Stimulated activated CD4-positive, alpha-beta T cell treated with anti-CD3 and anti-CD28 coated beads, Interleukin-15, amount 100 ng/mL, for 48 hours (primary cell): Measurements from ENCODE around the gene GOSR2.
"Not testable (repeated sequence)": the region's sequence is repeated elsewhere in the genome, so short reads cannot be mapped to it uniquely, and the experiment has no call there.

ENCODE experiments used
- DNase-seq, 2 donors: peaks; one replicate each; pipeline ENCODE4 v3.0.0-alpha.2; 2020; ENCODE audit warnings: low read depth in 2 of 2

GOSR2 gene

GRCh38 chr17:46894024-46894423, 28.9 kb upstream of the GOSR2 start:
- no peak for DNase-seq

- no peak for DNase-seq
Observed at GRCh38 chr17:46894476-46895151, 28.3 kb upstream of the GOSR2 start.

- DNase-seq = no peak
Observed at GRCh38 chr17:46895171-46895570, 27.8 kb upstream of the GOSR2 start.

- no peak for DNase-seq
Observed at GRCh38 chr17:46896991-46897390, 26.0 kb upstream of the GOSR2 start.

DNA sequence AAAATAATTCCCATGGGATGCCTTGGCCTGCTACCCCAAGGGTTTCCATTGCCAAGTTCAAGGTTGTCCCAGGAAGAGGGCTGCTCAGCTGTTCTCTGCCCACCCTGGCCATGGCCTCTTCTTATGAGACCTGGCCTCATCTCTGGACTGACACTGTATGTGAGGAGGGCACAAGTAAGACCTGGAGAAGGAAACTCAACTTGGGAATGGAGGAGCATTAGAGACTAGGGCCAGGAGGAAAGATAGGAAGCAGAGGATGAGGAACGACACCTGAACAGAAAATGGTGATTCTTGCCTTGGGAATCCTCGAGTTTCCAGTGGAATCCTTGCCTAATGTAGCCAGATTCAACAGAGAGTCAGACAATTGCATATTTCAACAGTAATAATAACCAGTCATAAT, 24.6 kb upstream of the GOSR2 start:
- no peak for DNase-seq

GRCh38 chr17:46898860-46899259, 24.1 kb upstream of the GOSR2 start:
- no peak for DNase-seq

- DNase-seq = no peak
Observed at GRCh38 chr17:46901291-46901690, 21.7 kb upstream of the GOSR2 start.

- DNase-seq = no peak
Observed at GRCh38 chr17:46903762-46904672, 18.9 kb upstream of the GOSR2 start.

DNA sequence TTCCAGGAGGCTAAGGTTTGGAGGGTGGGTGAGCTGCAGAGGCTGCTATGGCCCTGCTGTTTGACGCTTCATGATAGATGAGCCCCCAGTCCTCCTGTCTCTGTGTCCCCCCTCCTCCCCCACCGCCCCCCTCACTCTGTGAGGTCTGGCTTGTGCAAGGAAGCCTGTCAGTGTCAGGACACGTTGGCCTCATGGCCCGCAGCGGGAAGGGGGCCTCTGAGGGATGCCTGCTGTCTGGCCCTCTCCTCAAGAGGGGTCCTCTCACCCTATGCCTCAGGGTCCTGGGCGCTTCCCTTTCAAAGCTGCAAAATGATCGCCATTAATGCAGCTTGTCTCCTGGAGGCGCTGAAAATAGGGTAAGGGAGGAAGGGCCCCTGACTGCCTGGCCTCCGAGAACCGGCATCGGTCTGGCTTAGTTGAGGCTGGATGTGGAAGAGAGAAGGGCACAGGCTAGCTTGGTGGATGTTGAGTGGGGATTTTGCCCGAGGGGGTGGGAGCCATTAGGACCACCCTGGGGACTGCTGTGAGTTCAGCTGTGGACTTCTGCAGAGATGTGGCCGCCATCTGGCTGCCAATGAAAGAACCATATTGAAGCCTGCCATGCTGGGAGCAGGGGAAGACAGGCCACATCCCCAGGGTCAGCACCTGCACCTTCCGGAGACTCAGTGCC, 14.8 kb upstream of the GOSR2 start:
- DNase-seq = no peak

DNA sequence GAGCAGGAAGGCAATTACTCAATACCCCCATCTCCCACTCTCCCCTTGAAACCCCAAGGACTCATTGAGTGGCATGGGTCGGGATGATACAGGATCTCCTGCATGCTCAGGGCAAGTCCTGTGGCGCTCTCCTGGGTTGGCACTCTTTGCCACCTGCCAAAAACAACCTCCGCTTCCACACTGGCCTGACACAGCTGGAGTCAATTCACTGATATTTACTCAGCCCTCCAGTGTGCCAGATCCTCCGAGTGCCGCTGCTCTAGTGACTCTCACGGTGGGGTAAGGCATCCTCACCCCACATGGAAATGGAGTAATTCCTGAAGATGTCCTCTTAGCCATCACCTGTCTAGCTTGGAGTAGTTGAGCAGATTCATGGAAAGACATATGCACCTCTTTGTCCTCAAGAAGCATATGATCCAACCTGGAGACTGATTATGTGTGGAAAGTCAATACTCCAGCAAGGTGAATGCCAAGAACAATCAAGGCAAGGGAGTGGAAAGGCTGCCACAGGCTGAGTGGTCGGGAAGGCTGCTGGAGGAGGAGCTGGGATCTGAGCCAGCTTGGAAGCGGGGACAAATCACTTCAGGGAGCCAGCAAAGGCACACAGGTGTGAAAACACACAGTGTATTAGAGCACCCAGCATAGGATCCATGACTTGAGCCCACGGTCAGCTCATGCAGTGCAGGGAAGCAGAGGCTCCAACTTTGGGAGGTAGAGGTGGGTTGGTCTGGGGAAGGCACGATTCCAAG, 12.6 kb upstream of the GOSR2 start:
- no peak for DNase-seq

DNA sequence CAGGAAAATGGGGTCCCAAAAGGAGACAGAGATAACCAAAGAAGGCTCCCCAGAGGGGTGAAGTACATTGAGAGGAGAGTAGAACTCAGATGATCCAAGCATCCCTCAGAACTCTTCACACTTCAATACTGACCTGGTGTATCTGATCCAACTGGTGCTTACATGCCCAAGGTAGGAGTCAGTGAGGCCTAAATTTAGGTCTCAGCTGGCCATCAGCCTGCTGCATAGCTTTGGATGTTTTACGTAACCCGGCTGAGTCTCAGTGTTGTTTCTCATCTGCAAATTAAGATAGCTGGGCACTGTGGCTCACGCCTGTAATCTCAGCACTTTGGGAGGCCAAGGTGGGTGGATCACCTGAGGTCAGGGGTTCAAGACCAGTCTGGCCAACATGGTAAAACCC, 11.6 kb upstream of the GOSR2 start:
- no peak for DNase-seq

DNA sequence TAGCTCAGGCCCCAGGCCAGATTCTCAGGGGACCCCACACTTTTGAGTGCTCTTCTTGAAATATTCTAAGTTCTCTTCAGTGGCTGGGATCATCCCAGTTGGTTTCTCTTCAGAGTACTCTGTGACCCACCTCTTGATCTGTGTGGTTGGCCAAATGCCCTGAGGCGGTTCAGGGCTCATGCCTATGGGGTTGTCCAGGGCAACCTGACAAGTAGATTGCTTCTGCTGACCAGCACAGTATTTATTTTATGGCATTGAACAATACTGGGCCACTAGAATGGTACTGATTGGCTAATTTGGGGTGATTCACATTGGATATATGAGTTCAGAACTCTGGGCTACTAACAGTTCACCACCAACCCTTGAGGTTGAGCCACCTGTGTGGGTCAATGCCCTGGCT, 7.4 kb upstream of the GOSR2 start:
- DNase-seq = no peak

- DNase-seq = no peak
Observed at GRCh38 chr17:46916211-46916610, 6.7 kb upstream of the GOSR2 start.

DNA sequence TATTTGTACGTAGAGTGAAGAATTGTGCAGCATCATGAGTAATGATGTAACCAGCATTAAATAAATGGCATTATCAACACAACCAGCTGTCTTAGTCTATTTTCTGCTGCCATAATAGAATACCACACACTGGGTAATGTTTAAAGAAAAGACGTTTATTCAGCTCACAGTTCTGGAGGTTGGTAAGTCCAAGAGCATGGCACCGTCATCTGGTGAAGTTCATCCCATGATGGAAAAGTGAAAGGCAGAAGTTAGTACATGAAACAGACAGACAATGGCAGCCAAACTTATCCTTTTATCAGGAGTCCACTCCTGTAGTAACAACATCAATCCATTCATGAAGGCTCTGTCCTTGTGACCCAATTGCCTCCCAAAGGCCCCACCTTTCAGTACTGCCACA, 6.3 kb upstream of the GOSR2 start:
- DNase-seq = no peak

DNA sequence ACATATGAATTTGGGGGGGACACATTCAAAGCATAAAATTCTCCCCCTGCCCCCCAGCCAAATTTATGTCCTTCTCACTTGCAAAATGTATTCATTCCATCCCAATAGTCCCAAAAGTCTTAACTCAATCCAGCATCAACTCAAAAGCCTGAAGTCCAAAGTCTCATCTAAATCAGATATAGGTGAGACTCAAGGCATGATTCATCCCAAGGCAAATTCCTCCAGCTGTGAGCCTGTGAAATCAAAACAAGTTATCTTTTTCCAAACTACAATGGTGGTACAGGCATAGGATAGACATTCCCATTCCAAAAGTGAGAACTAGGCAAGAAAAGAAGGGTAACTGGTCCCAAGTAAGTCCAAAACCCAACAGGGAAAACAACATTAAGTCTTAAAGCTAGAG, 5.9 kb upstream of the GOSR2 start:
- no peak for DNase-seq

- DNase-seq = no peak
Observed at GRCh38 chr17:46917516-46917915, 5.4 kb upstream of the GOSR2 start.

- DNase-seq = not testable (repeated sequence)
Observed at GRCh38 chr17:46921962-46922361, 998 bp upstream of the GOSR2 start.

- no peak for DNase-seq
Observed at GRCh38 chr17:46922487-46922803, 515 bp upstream of the GOSR2 start.

GRCh38 chr17:46925185-46925868, 2.4 kb downstream of the GOSR2 start:
- DNase-seq = no peak

DNA sequence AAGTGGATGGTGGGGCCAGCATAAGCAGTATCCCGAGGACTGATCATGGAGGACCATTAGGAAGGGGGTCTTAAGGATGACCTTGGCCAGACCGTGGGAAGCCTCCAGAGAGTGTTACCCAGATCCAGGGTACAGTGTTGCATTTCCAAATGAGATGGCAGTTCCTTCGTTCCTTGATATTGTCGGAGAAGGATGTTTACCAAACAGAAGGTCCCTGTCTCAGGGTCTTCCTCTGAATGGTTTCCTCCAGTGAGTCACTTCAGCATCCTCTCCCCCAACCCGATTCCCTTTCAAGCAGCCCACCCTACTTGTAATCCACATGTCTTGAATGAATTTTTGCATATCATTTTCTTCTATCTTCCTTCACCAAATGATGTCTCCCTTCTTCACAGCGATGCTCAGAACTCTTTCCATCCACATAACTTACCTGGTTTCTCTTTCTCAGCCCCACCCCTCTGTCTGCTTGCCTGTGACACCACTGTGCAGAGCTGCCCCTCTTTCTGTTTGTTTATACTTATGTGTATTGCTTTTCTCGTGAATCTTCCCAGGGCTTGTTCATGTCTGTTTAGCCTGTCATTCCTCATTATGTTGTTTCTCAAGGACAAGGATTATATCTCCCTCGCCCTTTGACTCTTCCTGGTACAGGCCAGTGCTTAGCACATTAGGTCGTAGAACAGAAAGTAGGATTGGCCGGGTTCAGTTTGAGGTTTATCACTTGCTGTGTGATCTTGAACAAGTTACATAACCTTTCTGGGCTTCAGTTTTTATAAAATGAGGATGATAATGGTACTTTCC, 5.7 kb downstream of the GOSR2 start:
- DNase-seq = no peak

GRCh38 chr17:46929413-46929812, 6.5 kb downstream of the GOSR2 start:
- DNase-seq = no peak
